Measurements from ENCODE around the gene FMR1.

DNA sequence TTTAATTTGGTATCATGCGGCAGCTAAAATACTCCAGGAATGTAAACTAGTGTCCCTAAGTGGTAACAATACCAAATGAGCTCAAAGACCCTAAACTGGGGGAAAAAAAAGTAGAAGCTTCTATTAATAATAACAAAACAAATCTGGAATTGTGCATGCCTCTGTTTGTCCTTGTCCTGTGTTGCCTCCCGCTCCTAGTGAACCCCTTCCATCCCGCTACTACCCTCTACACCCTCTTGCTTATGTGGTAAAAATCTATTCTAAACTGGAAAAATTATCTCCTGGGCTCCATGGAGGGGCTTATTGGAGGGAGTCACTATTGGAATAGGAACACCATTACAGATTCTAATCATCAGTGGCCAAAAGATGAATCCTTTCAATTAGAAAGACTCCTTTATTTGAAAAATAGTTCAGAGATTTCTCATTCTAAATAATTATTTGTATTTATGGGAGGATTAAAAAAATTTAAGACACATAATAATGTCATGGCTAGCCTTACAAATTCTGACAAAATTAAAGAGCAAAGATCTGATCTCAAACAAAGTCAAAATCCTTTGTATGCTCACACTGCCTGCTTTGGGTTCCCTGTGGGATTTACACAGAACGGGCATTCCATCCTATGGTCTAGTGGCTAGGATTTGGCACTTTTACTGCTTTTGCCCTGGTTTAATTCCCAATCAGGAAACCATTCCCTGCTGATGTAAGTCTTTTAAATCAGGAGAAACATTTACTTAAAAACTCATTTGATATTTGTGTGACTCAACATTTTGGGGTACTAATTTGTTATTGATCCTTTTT, 34.7 kb upstream of the FMR1 start:
- TF ChIP-seq, protein P1, sequence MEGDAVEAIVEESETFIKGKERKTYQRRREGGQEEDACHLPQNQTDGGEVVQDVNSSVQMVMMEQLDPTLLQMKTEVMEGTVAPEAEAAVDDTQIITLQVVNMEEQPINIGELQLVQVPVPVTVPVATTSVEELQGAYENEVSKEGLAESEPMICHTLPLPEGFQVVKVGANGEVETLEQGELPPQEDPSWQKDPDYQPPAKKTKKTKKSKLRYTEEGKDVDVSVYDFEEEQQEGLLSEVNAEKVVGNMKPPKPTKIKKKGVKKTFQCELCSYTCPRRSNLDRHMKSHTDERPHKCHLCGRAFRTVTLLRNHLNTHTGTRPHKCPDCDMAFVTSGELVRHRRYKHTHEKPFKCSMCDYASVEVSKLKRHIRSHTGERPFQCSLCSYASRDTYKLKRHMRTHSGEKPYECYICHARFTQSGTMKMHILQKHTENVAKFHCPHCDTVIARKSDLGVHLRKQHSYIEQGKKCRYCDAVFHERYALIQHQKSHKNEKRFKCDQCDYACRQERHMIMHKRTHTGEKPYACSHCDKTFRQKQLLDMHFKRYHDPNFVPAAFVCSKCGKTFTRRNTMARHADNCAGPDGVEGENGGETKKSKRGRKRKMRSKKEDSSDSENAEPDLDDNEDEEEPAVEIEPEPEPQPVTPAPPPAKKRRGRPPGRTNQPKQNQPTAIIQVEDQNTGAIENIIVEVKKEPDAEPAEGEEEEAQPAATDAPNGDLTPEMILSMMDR (IDR thresholded peaks at IDR 0.05; ENCODE audit: extremely low read depth in 1 of 2, insufficient read depth in 1 of 2, low read depth in 1 of 2, low read length in 2 of 2) = no peak
- TF ChIP-seq POLR2AphosphoS5 (IDR thresholded peaks at IDR 0.05; ENCODE audit: insufficient read depth, low read depth, low read length) (no peak), POLR2A (IDR thresholded peaks at IDR 0.05; ENCODE audit: low read depth, low read length) (no peak), MYC (IDR thresholded peaks at IDR 0.05; ENCODE audit: low read depth, low read length) (no peak), EZH2 (IDR thresholded peaks at IDR 0.05; ENCODE audit: borderline replicate concordance, low read depth, low read length, severe bottlenecking) (no peak), MAX (IDR thresholded peaks at IDR 0.05; ENCODE audit: insufficient read depth, insufficient read length) (no peak), JUN (IDR thresholded peaks at IDR 0.05; ENCODE audit: borderline replicate concordance, insufficient read depth, insufficient read length, low read depth) (no peak)
